CD14-positive monocyte (primary cell): ENCODE results near the gene LAMA3. TPM values are rescaled to one million over a fixed set of nuclear protein-coding genes. Genes with fewer than 3 reads are reported as not detected.

ENCODE experiments used
- DNase-seq, 3 donors: peaks; one replicate each; pipeline ENCODE4 v3.0.0-alpha.2; 2011 to 2022
- H2AFZ ChIP-seq: 2 replicates; pipeline ENCODE4 v1.6.0; 2012; ENCODE audit warnings: mild to moderate bottlenecking, low read depth, low read length, inconsistent platforms; ENCODE audit not compliant: insufficient read depth, poor library complexity, severe bottlenecking
- H3K27ac ChIP-seq, 2 donors: 1 replicate in 1 of 2; 2 replicates in 1 of 2; pipeline ENCODE4 v1.5.1; 2012 to 2013; ENCODE audit warnings: low read length in 2 of 2, control low read depth in 1 of 2, inconsistent platforms in 1 of 2, low read depth in 1 of 2, mild to moderate bottlenecking in 1 of 2
- H3K27me3 ChIP-seq, 2 donors: one replicate each; pipeline versions ENCODE4 v1.6.0 to v1.6.1; 2011 to 2013; ENCODE audit warnings: low read length in 2 of 2; ENCODE audit not compliant: control insufficient read depth in 2 of 2, insufficient read depth in 2 of 2
- H3K36me3 ChIP-seq, 2 donors: replicated peaks in 1 of 2; 1 replicate in 1 of 2; 2 replicates in 1 of 2; pipeline versions ENCODE4 v1.5.1 to v1.6.1; 2012 to 2013; ENCODE audit warnings: low read length in 2 of 2, control low read depth in 1 of 2, inconsistent platforms in 1 of 2, mild to moderate bottlenecking in 1 of 2; ENCODE audit not compliant: insufficient read depth in 2 of 2, control insufficient read depth in 1 of 2
- H3K4me1 ChIP-seq, 2 donors: 1 replicate in 1 of 2; 2 replicates in 1 of 2; pipeline versions ENCODE4 v1.5.1 to v1.6.1; 2012 to 2013; ENCODE audit warnings: low read length in 2 of 2, control low read depth in 1 of 2, inconsistent platforms in 1 of 2, mild to moderate bottlenecking in 1 of 2, moderate library complexity in 1 of 2; ENCODE audit not compliant: insufficient read depth in 2 of 2, control insufficient read depth in 1 of 2
- H3K4me2 ChIP-seq: replicated peaks from 2 replicates; pipeline ENCODE3; 2012; ENCODE audit warnings: low read length, moderate library complexity, mild to moderate bottlenecking; ENCODE audit not compliant: poor library complexity, severe bottlenecking; ENCODE audit errors: extremely low read depth
- H3K4me3 ChIP-seq, 3 experiments: fragments of 200-600 bp in 1 of 3; sonication (generic) in 1 of 3; replicated peaks in 1 of 3; 1 replicate in 2 of 3; 2 replicates in 1 of 3; pipeline ENCODE4 v1.5.1; 2011 to 2013; ENCODE audit warnings: low read length in 3 of 3, mild to moderate bottlenecking in 3 of 3, control low read depth in 2 of 3, low read depth in 2 of 3, inconsistent platforms in 1 of 3, moderate library complexity in 1 of 3
- H3K79me2 ChIP-seq: 2 replicates; pipeline ENCODE4 v1.6.0; 2012; ENCODE audit warnings: mild to moderate bottlenecking, control low read depth, inconsistent platforms, low read length, moderate library complexity; ENCODE audit not compliant: insufficient read depth
- H3K9ac ChIP-seq: 2 replicates; pipeline ENCODE4 v1.6.0; 2017; ENCODE audit warnings: low read length, mild to moderate bottlenecking; ENCODE audit not compliant: insufficient read depth, poor library complexity, severe bottlenecking
- H3K9me3 ChIP-seq, 2 donors: replicated peaks in 1 of 2; 1 replicate in 1 of 2; 2 replicates in 1 of 2; pipeline versions ENCODE4 v1.5.1 to v1.6.1; 2012 to 2013; ENCODE audit warnings: low read length in 2 of 2, control low read depth in 1 of 2; ENCODE audit not compliant: control insufficient read depth in 1 of 2, insufficient read depth in 1 of 2
- H4K20me1 ChIP-seq: 2 replicates; pipeline ENCODE4 v1.6.0; 2012; ENCODE audit warnings: mild to moderate bottlenecking, low read length, control low read depth, moderate library complexity; ENCODE audit not compliant: insufficient read depth
- H3K27ac Mint-ChIP-seq, 7 donors: one replicate each; pipeline ENCODE4 v1.8.0; 2020; ENCODE audit warnings: mild to moderate bottlenecking in 7 of 7, mixed read lengths in 7 of 7, moderate library complexity in 6 of 7, inconsistent platforms in 2 of 7
- H3K27me3 Mint-ChIP-seq, 3 donors: one replicate each; pipeline ENCODE4 v1.8.0; 2021 to 2022; ENCODE audit warnings: low read depth in 3 of 3, mild to moderate bottlenecking in 3 of 3, mixed read lengths in 3 of 3, moderate library complexity in 3 of 3, inconsistent platforms in 1 of 3
- H3K36me3 Mint-ChIP-seq, 2 donors: one replicate each; pipeline ENCODE4 v1.8.0; 2020; ENCODE audit warnings: mixed read lengths in 2 of 2, inconsistent platforms in 1 of 2, mild to moderate bottlenecking in 1 of 2
- H3K4me1 Mint-ChIP-seq: one replicate; pipeline ENCODE4 v1.8.0; 2020; ENCODE audit warnings: mild to moderate bottlenecking, mixed read lengths
- H3K4me3 Mint-ChIP-seq, 2 donors: one replicate each; pipeline ENCODE4 v1.8.0; 2020; ENCODE audit warnings: mild to moderate bottlenecking in 2 of 2, mixed read lengths in 2 of 2, moderate library complexity in 1 of 2
- H3K9me3 Mint-ChIP-seq, 7 donors: one replicate each; pipeline ENCODE4 v1.8.0; 2020 to 2022; ENCODE audit warnings: mixed read lengths in 7 of 7, mild to moderate bottlenecking in 6 of 7, moderate library complexity in 6 of 7, inconsistent platforms in 2 of 7
- WGBS: methylation state at CpG from one replicate; pipeline ENCODE4 v1.1.5; 2013; ENCODE audit warnings: missing lambda C conversion rate; ENCODE audit not compliant: insufficient coverage; 5-methylcytosine and 5-hydroxymethylcytosine counted together
- intact Hi-C, 2 donors: fragments of 100-400 bp; cut with micrococcal nuclease; formaldehyde crosslinking; loops; one replicate each; pipeline versions ENCODE4 v1.15.0 to v1.15.1; 2023
- polyA plus RNA-seq, 3 donors: library from polyadenylated mRNA; depleted of rRNA in 1 of 3; unstranded in 2 of 3; stranded (reverse) in 1 of 3; fragments of 300-500 nt in 2 of 3; fragments of >200 nt in 1 of 3; fragmentation: Illumina TruSeq in 2 of 3; gene quantifications; 1 replicate in 2 of 3; 2 replicates in 1 of 3; pipeline ENCODE4 v1.2.3, GENCODE V29; 2012 to 2021
- TF ChIP-seq, protein P1 (sequence below): fragments of 200-600 bp; IDR thresholded peaks from one replicate; pipeline ENCODE4 v1.8.0; 2022; ENCODE audit warnings: antibody characterized with exemption, mild to moderate bottlenecking

Gene LAMA3
- polyA plus RNA-seq, 3 donors: not detected

DNA sequence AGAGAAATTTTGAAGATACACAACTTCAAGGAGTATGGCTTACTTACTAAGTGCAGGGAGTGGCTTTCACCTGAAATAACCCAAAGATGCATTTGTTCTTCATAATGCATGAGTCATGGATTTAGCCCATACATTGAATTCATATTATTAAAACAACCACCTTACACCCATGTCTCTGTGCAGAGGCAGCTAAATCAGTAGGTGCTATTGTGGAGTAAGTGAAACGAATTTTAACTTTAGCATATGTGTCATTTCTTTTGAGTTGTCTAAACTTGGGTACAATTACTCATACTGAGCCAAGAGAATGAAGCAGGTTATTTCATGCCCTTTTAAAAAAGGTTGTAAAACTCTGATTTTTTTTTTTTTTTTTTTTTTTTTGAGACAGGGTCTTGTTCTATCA lies 15.5 kb upstream of the LAMA3 start:
- TF ChIP-seq, protein P1, sequence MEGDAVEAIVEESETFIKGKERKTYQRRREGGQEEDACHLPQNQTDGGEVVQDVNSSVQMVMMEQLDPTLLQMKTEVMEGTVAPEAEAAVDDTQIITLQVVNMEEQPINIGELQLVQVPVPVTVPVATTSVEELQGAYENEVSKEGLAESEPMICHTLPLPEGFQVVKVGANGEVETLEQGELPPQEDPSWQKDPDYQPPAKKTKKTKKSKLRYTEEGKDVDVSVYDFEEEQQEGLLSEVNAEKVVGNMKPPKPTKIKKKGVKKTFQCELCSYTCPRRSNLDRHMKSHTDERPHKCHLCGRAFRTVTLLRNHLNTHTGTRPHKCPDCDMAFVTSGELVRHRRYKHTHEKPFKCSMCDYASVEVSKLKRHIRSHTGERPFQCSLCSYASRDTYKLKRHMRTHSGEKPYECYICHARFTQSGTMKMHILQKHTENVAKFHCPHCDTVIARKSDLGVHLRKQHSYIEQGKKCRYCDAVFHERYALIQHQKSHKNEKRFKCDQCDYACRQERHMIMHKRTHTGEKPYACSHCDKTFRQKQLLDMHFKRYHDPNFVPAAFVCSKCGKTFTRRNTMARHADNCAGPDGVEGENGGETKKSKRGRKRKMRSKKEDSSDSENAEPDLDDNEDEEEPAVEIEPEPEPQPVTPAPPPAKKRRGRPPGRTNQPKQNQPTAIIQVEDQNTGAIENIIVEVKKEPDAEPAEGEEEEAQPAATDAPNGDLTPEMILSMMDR: no peak
- H3K4me1 Mint-ChIP-seq: peaks cover 1% of the 10 kb centered on the region
- intact Hi-C loops: no loop called here
- H3K27ac ChIP-seq: no peak overlapping the region
- peaks cover 16 to 18% (median 18%) of the 10 kb centered on the region in 3 donors for H3K27me3 Mint-ChIP-seq
- no peaks in the 10 kb centered on the region for H4K20me1 ChIP-seq
- no peak for DNase-seq
- H3K9me3 Mint-ChIP-seq: peaks cover 0 to 2% (median 0%) of the 10 kb centered on the region in 7 donors
- H3K79me2 ChIP-seq: no peaks in the 10 kb centered on the region
- H3K9me3 ChIP-seq: no peaks in the 10 kb centered on the region
- no peak overlapping the region for H3K4me3 Mint-ChIP-seq
- H3K9ac ChIP-seq: no peak overlapping the region
- H3K27ac Mint-ChIP-seq: no peak overlapping the region
- H3K36me3 ChIP-seq: no peaks in the 10 kb centered on the region
- peaks cover 3 to 6% of the 10 kb centered on the region in 2 donors for H3K27me3 ChIP-seq
- no peak overlapping the region for H3K4me2 ChIP-seq
- no peak overlapping the region for H3K4me3 ChIP-seq
- no peaks in the 10 kb centered on the region for H3K36me3 Mint-ChIP-seq
- WGBS: no CpG with 5 or more reads among the region's 1 CpG
- no peaks in the 10 kb centered on the region for H3K4me1 ChIP-seq
- H2AFZ ChIP-seq: no peak overlapping the region

- Histone ChIP-seq H3K27me3 (peaks cover 2 to 9% of the 10 kb centered on the region in 2 donors), H4K20me1 (no peaks in the 10 kb centered on the region), H3K27ac (no peak overlapping the region), H3K9ac (no peak overlapping the region), H2AFZ (no peak overlapping the region), H3K36me3 (no peaks in the 10 kb centered on the region), H3K9me3 (no peaks in the 10 kb centered on the region), H3K4me3 (no peak overlapping the region), H3K4me1 (no peaks in the 10 kb centered on the region), H3K4me2 (no peak overlapping the region), H3K79me2 (no peaks in the 10 kb centered on the region)
- peaks cover 15 to 21% (median 20%) of the 10 kb centered on the region in 3 donors for H3K27me3 Mint-ChIP-seq
- DNase-seq: no peak
- intact Hi-C loops: no loop called here
- H3K36me3 Mint-ChIP-seq: no peaks in the 10 kb centered on the region
- H3K27ac Mint-ChIP-seq: no peak overlapping the region
- TF ChIP-seq, protein P1: no peak
- peaks cover 0 to 1% (median 0%) of the 10 kb centered on the region in 7 donors for H3K9me3 Mint-ChIP-seq
- H3K4me1 Mint-ChIP-seq: no peaks in the 10 kb centered on the region
- no peak overlapping the region for H3K4me3 Mint-ChIP-seq
Observed at GRCh38 chr18:23675236-23675635, 14.0 kb upstream of the LAMA3 start.
